HG02973 (cell line): ENCODE results near the gene FAM219B.

Experiments used
- ATAC-seq: cut with Tn5 transposase; IDR thresholded peaks from one replicate; pipeline ENCODE4 v1.9.1; 2021; ENCODE audit warnings: moderate library complexity; ENCODE audit not compliant: unreplicated experiment

The FAM219B gene

GRCh38 chr15:74878273-74878672 lies 28.4 kb downstream of the FAM219B start:
- no peak for ATAC-seq

GRCh38 chr15:74873756-74874424 lies 32.8 kb downstream of the FAM219B start:
- no peak for ATAC-seq

GRCh38 chr15:74873036-74873755 lies 33.5 kb downstream of the FAM219B start, which contains the start of gene SCAMP2:
Gene SCAMP2 (minus strand): TSS chr15:74873365. CDS start chr15:74873255, 110 bp downstream.
- ATAC-seq, result peak; percentile 69

DNA sequence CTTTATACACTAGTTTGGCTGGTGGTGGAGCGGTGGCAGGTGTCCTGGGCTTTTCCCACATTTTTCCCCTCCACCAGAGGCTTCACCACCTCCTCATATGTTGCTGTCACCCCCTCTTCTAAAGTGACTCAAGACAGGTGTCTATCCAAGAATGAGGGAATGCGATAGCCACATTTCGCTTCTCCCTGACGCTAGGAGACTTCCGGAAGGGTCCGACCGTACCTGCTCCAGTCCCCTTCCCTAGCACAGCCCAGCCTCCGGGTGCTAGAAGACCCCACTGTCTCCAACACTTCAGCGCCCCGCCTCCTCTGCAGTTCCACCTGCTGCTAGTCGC lies 34.0 kb downstream of the FAM219B start:
- no peak for ATAC-seq

DNA sequence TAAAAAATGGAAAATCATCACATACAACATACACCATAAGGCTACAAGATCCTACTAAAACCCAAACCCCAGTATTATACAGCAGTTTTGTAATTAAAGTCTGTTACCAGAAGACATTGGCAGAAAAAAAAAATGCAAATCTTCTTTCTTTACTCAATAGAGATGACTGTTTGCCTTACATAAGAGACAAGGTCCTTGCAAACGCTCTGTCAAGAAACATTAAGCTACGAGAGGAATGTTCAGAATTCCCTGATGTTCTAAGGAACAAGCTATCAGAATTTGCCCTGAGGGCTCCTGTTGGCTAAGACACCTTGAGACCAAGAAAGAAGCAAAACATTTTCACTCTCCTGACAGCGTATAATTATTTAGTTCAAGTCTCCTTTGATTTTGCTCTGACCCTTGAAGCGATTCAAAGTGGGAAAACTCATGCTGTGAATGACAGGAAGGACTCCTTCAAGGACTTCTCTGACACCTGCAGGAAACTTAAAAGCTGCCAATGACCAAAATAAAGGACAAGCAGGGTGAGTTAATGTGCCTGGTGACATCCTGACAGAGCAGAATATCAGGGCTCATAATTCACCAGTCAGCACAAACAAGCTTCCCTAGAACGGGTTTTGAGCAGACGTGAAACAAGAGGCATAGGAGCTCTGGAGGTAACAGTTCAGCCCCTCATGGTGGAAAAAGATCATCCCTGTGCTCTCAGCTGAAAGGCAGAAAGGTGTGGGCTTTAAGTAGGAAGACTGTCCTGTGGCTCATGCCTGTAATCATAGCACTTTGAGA lies 36.0 kb downstream of the FAM219B start:
- ATAC-seq, result no peak

- peak; percentile 59 for ATAC-seq
Observed at GRCh38 chr15:74869726-74870407, 36.8 kb downstream of the FAM219B start.

- ATAC-seq, result no peak
Observed at GRCh38 chr15:74869372-74869725, 37.3 kb downstream of the FAM219B start.

GRCh38 chr15:74868059-74868458 lies 38.6 kb downstream of the FAM219B start:
- no peak for ATAC-seq

DNA sequence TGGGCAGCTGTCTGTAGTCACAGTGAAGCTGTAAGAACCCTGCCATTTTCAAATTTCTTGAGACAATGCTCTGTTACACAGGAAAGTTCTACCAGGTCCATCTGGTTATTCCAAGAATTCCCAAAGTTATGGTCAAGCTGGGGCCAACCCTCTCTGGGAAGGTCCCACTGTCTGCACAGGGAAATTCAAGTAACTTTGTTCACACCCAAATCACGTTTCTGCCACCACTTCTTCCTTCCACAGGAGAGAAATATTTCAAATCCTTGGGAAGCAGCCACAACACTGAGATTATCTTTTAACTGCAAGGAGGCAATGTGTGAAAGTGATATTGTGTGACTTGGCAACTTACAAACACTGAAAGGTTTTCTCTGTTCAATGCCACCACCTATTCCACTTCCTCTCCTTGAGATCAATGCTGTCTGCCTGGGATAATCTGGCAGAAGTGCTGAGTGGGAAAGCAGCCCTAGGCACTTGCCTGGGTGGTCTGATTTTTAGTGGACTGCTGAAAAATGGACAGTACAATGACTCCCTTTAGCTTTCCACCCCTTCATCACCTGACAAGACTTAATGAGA lies 39.1 kb downstream of the FAM219B start:
- no peak for ATAC-seq

DNA sequence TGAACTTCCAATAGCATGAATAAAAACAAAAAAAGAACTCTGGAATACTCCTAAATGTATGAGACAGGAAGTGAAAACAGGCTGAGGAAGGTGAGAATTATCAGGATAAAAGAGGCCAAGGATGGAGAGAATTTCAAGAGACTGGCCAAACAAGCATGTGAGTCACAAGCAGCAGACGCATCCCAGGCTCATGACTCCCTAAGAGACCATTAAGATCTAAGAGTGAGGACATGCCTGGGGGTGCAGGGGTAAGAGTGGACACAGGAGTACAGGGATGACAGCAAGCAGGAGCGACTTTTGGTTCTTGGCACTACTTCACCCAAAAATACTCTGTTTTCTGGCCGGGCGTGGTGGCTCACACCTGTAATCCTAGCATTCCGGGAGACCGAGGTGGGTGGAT lies 40.6 kb downstream of the FAM219B start:
- no peak for ATAC-seq

- ATAC-seq, result no peak
Observed at GRCh38 chr15:74865316-74865715, 41.3 kb downstream of the FAM219B start.

- no peak for ATAC-seq
Observed at GRCh38 chr15:74864296-74864695, 42.4 kb downstream of the FAM219B start.

GRCh38 chr15:74863239-74864056 lies 43.2 kb downstream of the FAM219B start:
- ATAC-seq, result no peak

- no peak for ATAC-seq
Observed at GRCh38 chr15:74858369-74858740, 48.3 kb downstream of the FAM219B start.

GRCh38 chr15:74857671-74858368 lies 48.8 kb downstream of the FAM219B start:
- ATAC-seq, result no peak

DNA sequence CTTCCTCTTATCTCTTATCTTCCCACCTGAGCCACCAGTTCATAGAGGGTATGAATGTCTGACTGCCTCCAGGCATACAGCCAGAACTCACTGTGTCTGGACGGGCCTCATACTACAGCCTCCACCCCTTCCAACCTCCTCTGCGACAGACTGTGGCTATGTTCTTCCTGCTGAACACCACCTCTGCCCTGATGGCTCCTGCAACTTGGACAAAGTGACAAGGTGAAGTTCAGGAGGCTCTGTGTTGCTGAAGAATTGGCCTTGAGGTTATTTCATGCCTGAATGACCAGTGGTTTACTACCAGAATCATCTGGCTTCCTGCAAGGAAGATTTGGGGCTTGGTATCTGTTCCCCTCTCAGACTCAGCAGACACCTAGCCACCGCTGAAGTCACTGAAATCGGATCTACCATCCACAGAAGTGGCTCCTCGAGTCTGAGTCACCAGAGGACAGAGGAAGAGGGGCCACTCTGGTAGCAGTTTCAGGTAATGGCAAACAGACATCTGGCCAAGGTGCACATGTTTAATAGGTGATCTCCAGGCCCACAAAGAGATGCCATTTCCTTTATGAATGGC lies 49.5 kb downstream of the FAM219B start:
- ATAC-seq, result peak; percentile 72

GRCh38 chr15:74856537-74856936 lies 50.1 kb downstream of the FAM219B start:
- no peak for ATAC-seq

DNA sequence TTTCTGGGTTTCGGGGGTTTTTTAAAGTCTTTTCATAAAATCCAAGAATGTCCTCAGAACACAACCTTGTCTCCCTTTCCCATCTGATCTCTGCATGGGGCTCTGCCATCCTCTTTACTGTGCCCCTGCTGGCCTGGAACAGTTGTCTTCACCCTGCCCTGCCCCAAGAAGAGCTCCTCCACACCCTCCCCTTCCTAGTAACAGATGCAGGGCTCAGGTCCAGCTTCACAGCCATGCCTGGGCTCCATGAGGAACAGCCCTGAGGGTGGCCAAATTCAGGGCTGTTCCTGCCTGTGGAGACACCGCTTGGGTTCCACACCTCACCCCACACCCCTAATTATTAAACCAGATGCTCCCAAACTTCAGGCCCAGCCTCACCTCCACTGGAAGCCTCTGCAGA lies 50.8 kb downstream of the FAM219B start:
- no peak for ATAC-seq

DNA sequence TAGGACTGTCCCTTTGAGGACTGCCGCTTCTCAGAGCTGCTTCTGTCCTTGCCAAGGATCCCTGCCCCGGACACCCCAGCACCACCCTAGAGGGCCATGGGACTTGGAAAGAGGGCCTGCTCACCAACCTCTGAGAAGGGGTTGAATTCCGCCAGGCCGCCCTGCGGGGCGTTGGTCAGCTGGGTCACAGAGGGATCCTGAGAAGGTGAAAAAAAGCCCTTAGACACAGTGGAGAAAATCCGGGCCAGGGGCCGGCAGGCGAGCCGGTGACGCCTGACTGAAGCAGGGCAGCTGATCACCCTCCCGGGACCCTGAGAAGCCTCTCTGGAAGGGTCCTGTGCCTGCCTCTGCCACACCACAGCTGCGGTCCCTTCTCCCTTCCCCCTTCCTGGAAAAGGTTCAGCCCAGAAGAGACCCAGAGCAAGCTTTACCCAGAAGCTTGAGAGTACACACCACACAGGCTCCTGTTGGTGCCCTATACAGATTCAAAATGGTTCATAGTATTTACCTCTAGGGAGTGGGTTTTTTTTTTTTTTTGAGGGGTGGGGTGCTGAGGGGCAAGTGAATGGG lies 52.1 kb downstream of the FAM219B start:
- ATAC-seq, result no peak
